Loucy (cell line): ENCODE data around the gene ATRAID.

Experiments used
- H2AFZ ChIP-seq: fragments of 200-600 bp; sonication (generic); 2 replicates; pipeline ENCODE4 v1.6.0; 2016; ENCODE audit warnings: antibody characterized with exemption, mild to moderate bottlenecking, low read length, moderate library complexity
- H3F3A ChIP-seq: fragments of 200-600 bp; 2 replicates; pipeline ENCODE4 v1.6.0; 2016; ENCODE audit warnings: antibody characterized with exemption, low read depth, mild to moderate bottlenecking
- H3K27me3 ChIP-seq: fragments of 200-600 bp; sonication (generic); 2 replicates; pipeline ENCODE4 v1.6.1; 2014; ENCODE audit warnings: low read length, mild to moderate bottlenecking; ENCODE audit not compliant: insufficient read depth, poor library complexity, severe bottlenecking
- H3K36me3 ChIP-seq: fragments of 200-600 bp; sonication (generic); 2 replicates; pipeline ENCODE4 v1.6.1; 2016; ENCODE audit warnings: low read length; ENCODE audit not compliant: insufficient read depth
- H3K4me1 ChIP-seq: fragments of 200-600 bp; sonication (generic); 2 replicates; pipeline ENCODE4 v1.5.1; 2014; ENCODE audit warnings: low read length, mild to moderate bottlenecking; ENCODE audit not compliant: insufficient read depth, poor library complexity, severe bottlenecking
- H3K4me2 ChIP-seq: fragments of 200-600 bp; sonication (generic); 2 replicates; pipeline ENCODE4 v1.6.0; 2014; ENCODE audit warnings: antibody characterized with exemption, low read length, low read depth, mild to moderate bottlenecking; ENCODE audit not compliant: poor library complexity, severe bottlenecking
- H3K4me3 ChIP-seq: fragments of 200-600 bp; sonication (generic); 2 replicates; pipeline ENCODE4 v1.5.1; 2014; ENCODE audit warnings: low read length, mild to moderate bottlenecking, mixed read lengths; ENCODE audit not compliant: poor library complexity, severe bottlenecking
- H3K79me2 ChIP-seq: fragments of 200-600 bp; sonication (generic); 2 replicates; pipeline ENCODE4 v1.6.1; 2014; ENCODE audit warnings: low read length; ENCODE audit not compliant: insufficient read depth
- H3K9ac ChIP-seq: fragments of 200-600 bp; sonication (generic); 2 replicates; pipeline ENCODE4 v1.6.0; 2014; ENCODE audit warnings: mild to moderate bottlenecking, low read depth, low read length, moderate library complexity; ENCODE audit not compliant: poor library complexity, severe bottlenecking
- H3K9me2 ChIP-seq: fragments of 200-600 bp; sonication (generic); replicated peaks from 2 replicates; pipeline ENCODE4 v1.6.1; 2016; ENCODE audit warnings: low read depth, low read length, mixed read lengths
- H3K9me3 ChIP-seq: fragments of 200-600 bp; sonication (generic); 2 replicates; pipeline ENCODE4 v1.6.1; 2014; ENCODE audit warnings: mild to moderate bottlenecking, antibody characterized with exemption, low read length, low read depth; ENCODE audit not compliant: insufficient read depth
- H4K20me1 ChIP-seq: fragments of 200-600 bp; sonication (generic); 2 replicates; pipeline ENCODE4 v1.6.0; 2014; ENCODE audit warnings: antibody characterized with exemption, low read length, mild to moderate bottlenecking; ENCODE audit not compliant: insufficient read depth, poor library complexity, severe bottlenecking
- CTCF ChIP-seq: fragments of 200-600 bp; sonication (generic); conservative IDR thresholded peaks from 2 replicates; pipeline ENCODE4 v1.5.1; 2014; ENCODE audit warnings: mild to moderate bottlenecking, antibody characterized with exemption, low read length
- EZH2phosphoT487 ChIP-seq: fragments of 200-600 bp; IDR thresholded peaks from 2 replicates; pipeline ENCODE4 v1.6.1; 2018; ENCODE audit warnings: antibody characterized with exemption, mild to moderate bottlenecking, moderate library complexity, borderline replicate concordance

The ATRAID gene

GRCh38 chr2:27255187-27255586, 43.3 kb downstream of the ATRAID start:
- no peak for TF ChIP-seq EZH2phosphoT487
- TF ChIP-seq CTCF = no peak
- no peaks in the 10 kb centered on the region for H3K36me3 ChIP-seq
- no peaks in the 10 kb centered on the region for H3K4me1 ChIP-seq
- no peaks in the 10 kb centered on the region for H4K20me1 ChIP-seq
- H3K9ac ChIP-seq = no peak overlapping the region
- H3K4me2 ChIP-seq = no peak overlapping the region
- no peaks in the 10 kb centered on the region for H3K27me3 ChIP-seq
- no peaks in the 10 kb centered on the region for H3K79me2 ChIP-seq
- H3F3A ChIP-seq = no peaks in the 10 kb centered on the region
- no peak overlapping the region for H3K4me3 ChIP-seq
- no peaks in the 10 kb centered on the region for H3K9me3 ChIP-seq
- H2AFZ ChIP-seq = no peak overlapping the region
- no peaks in the 10 kb centered on the region for H3K9me2 ChIP-seq

GRCh38 chr2:27255660-27256059, 43.8 kb downstream of the ATRAID start:
- Histone ChIP-seq H3K79me2 (no peaks in the 10 kb centered on the region), H3K9me3 (no peaks in the 10 kb centered on the region), H3K27me3 (no peaks in the 10 kb centered on the region), H3K4me1 (no peaks in the 10 kb centered on the region), H3K36me3 (no peaks in the 10 kb centered on the region), H3K4me2 (no peak overlapping the region), H4K20me1 (no peaks in the 10 kb centered on the region), H3K9me2 (no peaks in the 10 kb centered on the region), H3K9ac (no peak overlapping the region), H2AFZ (no peak overlapping the region), H3F3A (no peaks in the 10 kb centered on the region), H3K4me3 (no peak overlapping the region)
- TF ChIP-seq CTCF = no peak

GRCh38 chr2:27256855-27257454, 45.1 kb downstream of the ATRAID start:
- no peaks in the 10 kb centered on the region for H3K4me1 ChIP-seq
- no peak overlapping the region for H3K9ac ChIP-seq
- H3K36me3 ChIP-seq = no peaks in the 10 kb centered on the region
- H3K79me2 ChIP-seq = no peaks in the 10 kb centered on the region
- H3K27me3 ChIP-seq = no peaks in the 10 kb centered on the region
- H3F3A ChIP-seq = no peaks in the 10 kb centered on the region
- H3K9me2 ChIP-seq = no peaks in the 10 kb centered on the region
- H3K9me3 ChIP-seq = no peaks in the 10 kb centered on the region
- no peaks in the 10 kb centered on the region for H4K20me1 ChIP-seq
- H3K4me2 ChIP-seq = no peak overlapping the region
- no peak for TF ChIP-seq CTCF
- TF ChIP-seq EZH2phosphoT487 = no peak
- no peak overlapping the region for H3K4me3 ChIP-seq
- no peak overlapping the region for H2AFZ ChIP-seq
